ENCODE results near the gene ROR1. TPM values are rescaled to one million over a fixed set of nuclear protein-coding genes. Genes with fewer than 3 reads are reported as not detected.

Gene ROR1
- total RNA-seq, 2 experiments from 2014 or later = 0.47 to 1.4 TPM

GRCh38 chr1:63775418-63776127 lies 1.8 kb downstream of the ROR1 start:
- POLR2A ChIA-PET = no interaction called here
- Histone ChIP-seq H2AFZ (ENCODE audit: low read length) (no peak overlapping the region), H3K4me3 (ENCODE audit: low read depth, low read length, poor library complexity, severe bottlenecking) (peak overlapping the region; percentile 61), H3K9me2 (ENCODE audit: insufficient read depth, low read length) (no peaks in the 10 kb centered on the region), H3K79me2 (ENCODE audit: insufficient read depth, low read depth, low read length) (no peaks in the 10 kb centered on the region), H3K27ac (ENCODE audit: low read depth, low read length, poor library complexity, severe bottlenecking) (no peak overlapping the region), H3K36me3 (ENCODE audit: insufficient read depth, low read length) (no peaks in the 10 kb centered on the region), H3K4me2 (ENCODE audit: low read length) (peak overlapping the region; percentile 62), H4K20me1 (ENCODE audit: insufficient read depth, low read length) (no peaks in the 10 kb centered on the region), H3K9me3 (ENCODE audit: low read length) (no peaks in the 10 kb centered on the region), H3K4me1 (ENCODE audit: insufficient read depth, low read length, poor library complexity, severe bottlenecking) (peaks cover 29% of the 10 kb centered on the region)
- intact Hi-C loops (cut with micrococcal nuclease; ENCODE audit: unreplicated experiment) = loop anchor here (5.0 to 10.0 kb wide), 3 partner anchors 52 to 469 kb away; no protein-coding TSS in a partner anchor
- peak; percentile 41 for DNase-seq (ENCODE audit: low spot score)
- no peak for TF ChIP-seq EZH2phosphoT487 (IDR thresholded peaks at IDR 0.05; ENCODE audit: borderline replicate concordance, low read depth, low read length)
- TF ChIP-seq, protein P1, sequence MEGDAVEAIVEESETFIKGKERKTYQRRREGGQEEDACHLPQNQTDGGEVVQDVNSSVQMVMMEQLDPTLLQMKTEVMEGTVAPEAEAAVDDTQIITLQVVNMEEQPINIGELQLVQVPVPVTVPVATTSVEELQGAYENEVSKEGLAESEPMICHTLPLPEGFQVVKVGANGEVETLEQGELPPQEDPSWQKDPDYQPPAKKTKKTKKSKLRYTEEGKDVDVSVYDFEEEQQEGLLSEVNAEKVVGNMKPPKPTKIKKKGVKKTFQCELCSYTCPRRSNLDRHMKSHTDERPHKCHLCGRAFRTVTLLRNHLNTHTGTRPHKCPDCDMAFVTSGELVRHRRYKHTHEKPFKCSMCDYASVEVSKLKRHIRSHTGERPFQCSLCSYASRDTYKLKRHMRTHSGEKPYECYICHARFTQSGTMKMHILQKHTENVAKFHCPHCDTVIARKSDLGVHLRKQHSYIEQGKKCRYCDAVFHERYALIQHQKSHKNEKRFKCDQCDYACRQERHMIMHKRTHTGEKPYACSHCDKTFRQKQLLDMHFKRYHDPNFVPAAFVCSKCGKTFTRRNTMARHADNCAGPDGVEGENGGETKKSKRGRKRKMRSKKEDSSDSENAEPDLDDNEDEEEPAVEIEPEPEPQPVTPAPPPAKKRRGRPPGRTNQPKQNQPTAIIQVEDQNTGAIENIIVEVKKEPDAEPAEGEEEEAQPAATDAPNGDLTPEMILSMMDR (conservative IDR thresholded peaks at IDR 0.05; ENCODE audit: low read length) = no peak
- CTCF ChIA-PET (ENCODE audit: unreplicated experiment) = no interaction called here
- no TSS peak for BruUV-seq (replicated peaks)

DNA sequence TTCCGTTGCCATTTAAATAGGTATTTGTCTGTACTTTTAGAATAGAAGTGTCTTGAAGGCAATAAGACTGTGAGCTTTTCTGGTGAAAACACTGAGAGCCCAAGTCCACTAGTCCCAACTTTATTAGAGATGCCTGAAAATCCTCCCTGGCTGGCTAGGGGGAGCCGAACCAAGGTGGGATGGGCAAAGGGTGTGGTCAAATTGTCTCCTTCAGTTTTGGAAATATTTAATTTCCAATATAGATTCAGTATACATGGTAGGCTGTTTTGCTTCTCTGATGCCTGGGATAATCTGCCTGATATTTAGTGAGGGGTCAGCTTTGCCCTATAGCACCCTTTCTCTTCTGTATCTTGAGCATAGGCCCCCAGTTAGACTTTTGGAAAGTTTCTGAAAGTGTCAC lies 3.5 kb downstream of the ROR1 start:
- CTCF ChIA-PET (ENCODE audit: unreplicated experiment) = interaction anchor here (1.0 kb wide), 1 partner anchor 52 kb away, joined by 3 read pairs; no protein-coding TSS in a partner anchor
- H3K4me1 ChIP-seq (ENCODE audit: insufficient read depth, low read length, poor library complexity, severe bottlenecking) = peaks cover 29% of the 10 kb centered on the region
- no TSS peak for BruUV-seq (replicated peaks)
- DNase-seq (ENCODE audit: low spot score) = no peak
- no peak overlapping the region for H3K27ac ChIP-seq (ENCODE audit: low read depth, low read length, poor library complexity, severe bottlenecking)
- no peaks in the 10 kb centered on the region for H3K36me3 ChIP-seq (ENCODE audit: insufficient read depth, low read length)
- TF ChIP-seq, protein P1 (conservative IDR thresholded peaks at IDR 0.05; ENCODE audit: low read length) = 0 out of 2 replicates have a peak, but pooled peaks have one; percentile 27
- no peak for TF ChIP-seq EZH2phosphoT487 (IDR thresholded peaks at IDR 0.05; ENCODE audit: borderline replicate concordance, low read depth, low read length)
- POLR2A ChIA-PET = interaction anchor here (0.6 to 0.9 kb wide), 2 partner anchors 30 to 57 kb away, joined by 3 to 4 read pairs; no protein-coding TSS in a partner anchor
- H3K9me3 ChIP-seq (ENCODE audit: low read length) = no peaks in the 10 kb centered on the region
- no peaks in the 10 kb centered on the region for H4K20me1 ChIP-seq (ENCODE audit: insufficient read depth, low read length)
- H3K79me2 ChIP-seq (ENCODE audit: insufficient read depth, low read depth, low read length) = no peaks in the 10 kb centered on the region
- H3K4me3 ChIP-seq (ENCODE audit: low read depth, low read length, poor library complexity, severe bottlenecking) = no peak overlapping the region
- no peak overlapping the region for H2AFZ ChIP-seq (ENCODE audit: low read length)
- H3K9me2 ChIP-seq (ENCODE audit: insufficient read depth, low read length) = no peaks in the 10 kb centered on the region
- intact Hi-C loops (cut with micrococcal nuclease; ENCODE audit: unreplicated experiment) = loop anchor here (5.0 to 10.0 kb wide), 3 partner anchors 50 to 468 kb away; no protein-coding TSS in a partner anchor
- no peak overlapping the region for H3K4me2 ChIP-seq (ENCODE audit: low read length)

Data from OCI-LY7 (cell line).